LoVo (cell line): ENCODE results near the gene HSPA1A.
A peak's percentile ranks its signal among the peaks of the same experiment; 100 is the strongest.
"Not testable (repeated sequence)": the region's sequence is repeated elsewhere in the genome, so short reads cannot be mapped to it uniquely, and the experiment has no call there.

ENCODE experiments used
- DNase-seq: peaks from one replicate; pipeline ENCODE4 v3.0.0-alpha.2; 2016; ENCODE audit warnings: low spot score

HSPA1A gene

GRCh38 chr6:31781244-31782125 lies 33.9 kb upstream of the HSPA1A start:
- no peak for DNase-seq

- DNase-seq: no peak
Observed at GRCh38 chr6:31782126-31782855, 33.1 kb upstream of the HSPA1A start.

- DNase-seq: no peak
Observed at GRCh38 chr6:31784098-31784925, 31.0 kb upstream of the HSPA1A start.

GRCh38 chr6:31785475-31785874 lies 29.9 kb upstream of the HSPA1A start:
- no peak for DNase-seq

- peak; percentile 31 for DNase-seq
Observed at GRCh38 chr6:31791324-31792089, 23.8 kb upstream of the HSPA1A start.

GRCh38 chr6:31792090-31792374 lies 23.3 kb upstream of the HSPA1A start:
- no peak for DNase-seq

- no peak for DNase-seq
Observed at GRCh38 chr6:31792761-31793171, 22.6 kb upstream of the HSPA1A start.

GRCh38 chr6:31793927-31794245 lies 21.5 kb upstream of the HSPA1A start:
- DNase-seq: not testable (repeated sequence)

GRCh38 chr6:31794294-31794865 lies 21.0 kb upstream of the HSPA1A start:
- peak; percentile 9 for DNase-seq

- no peak for DNase-seq
Observed at GRCh38 chr6:31794866-31795615, 20.3 kb upstream of the HSPA1A start.

GRCh38 chr6:31795616-31796298 lies 19.6 kb upstream of the HSPA1A start, which contains the start of gene VARS1:
TSS of gene VARS1 (minus strand) at chr6:31795752. CDS start at chr6:31795217, 535 bp downstream.
- DNase-seq: peak; percentile 95

GRCh38 chr6:31796993-31797385 lies 18.4 kb upstream of the HSPA1A start:
- DNase-seq: no peak

- DNase-seq: no peak
Observed at GRCh38 chr6:31797588-31797987, 17.8 kb upstream of the HSPA1A start.

GRCh38 chr6:31799781-31800180 lies 15.6 kb upstream of the HSPA1A start:
- no peak for DNase-seq

- DNase-seq: not testable (repeated sequence)
Observed at GRCh38 chr6:31801031-31801927, 14.1 kb upstream of the HSPA1A start.

- no peak for DNase-seq
Observed at GRCh38 chr6:31805939-31806469, 9.3 kb upstream of the HSPA1A start.

GRCh38 chr6:31806470-31807272 lies 8.7 kb upstream of the HSPA1A start, which contains the start of gene LSM2:
TSS of gene LSM2 (minus strand) at chr6:31806966. CDS start at chr6:31806757, 209 bp downstream.
- DNase-seq: peak; percentile 96

- DNase-seq: not testable (repeated sequence)
Observed at GRCh38 chr6:31808599-31808998, 6.7 kb upstream of the HSPA1A start.
